HCT116 (cell line): ENCODE results near the gene WWTR1.

ENCODE experiments used
- CTCF ChIP-seq, 3 experiments: fragments of 200-600 bp in 1 of 3; sonication (generic) in 1 of 3; IDR thresholded peaks in 2 of 3; conservative IDR thresholded peaks in 1 of 3; 2 replicates each; pipeline ENCODE4 v1.5.1; 2012 to 2017; ENCODE audit warnings: low read depth in 2 of 3, low read length in 2 of 3, antibody characterized with exemption in 1 of 3, borderline replicate concordance in 1 of 3, control low read depth in 1 of 3, mild to moderate bottlenecking in 1 of 3, mixed read lengths in 1 of 3, mixed run types in 1 of 3, moderate library complexity in 1 of 3; ENCODE audit not compliant: insufficient read depth in 1 of 3
- ELF1 ChIP-seq: IDR thresholded peaks from 2 replicates; pipeline ENCODE4 v1.6.1; 2012; ENCODE audit warnings: low read depth, borderline replicate concordance
- EZH2 ChIP-seq: fragments of 200-600 bp; sonication (generic); IDR thresholded peaks from 2 replicates; pipeline ENCODE4 v1.6.1; 2017; ENCODE audit warnings: antibody characterized with exemption, mixed run types
- EZH2phosphoT487 ChIP-seq: fragments of 200-600 bp; IDR thresholded peaks from 2 replicates; pipeline ENCODE4 v1.6.1; 2018; ENCODE audit warnings: antibody characterized with exemption, borderline replicate concordance
- MAX ChIP-seq: IDR thresholded peaks from 2 replicates; pipeline ENCODE4 v1.6.1; 2012
- POLR2A ChIP-seq: IDR thresholded peaks from 2 replicates; pipeline ENCODE4 v1.7.0; 2011; ENCODE audit warnings: borderline replicate concordance; ENCODE audit not compliant: insufficient read depth, insufficient read length; ENCODE audit errors: extremely low read depth
- POLR2AphosphoS5 ChIP-seq: IDR thresholded peaks from 2 replicates; pipeline ENCODE4 v1.6.1; 2011; ENCODE audit warnings: mild to moderate bottlenecking, low read depth, low read length, moderate library complexity
- RAD21 ChIP-seq: IDR thresholded peaks from 2 replicates; pipeline ENCODE4 v1.6.1; 2012; ENCODE audit warnings: low read depth, mild to moderate bottlenecking
- REST ChIP-seq: IDR thresholded peaks from 2 replicates; pipeline ENCODE4 v1.6.1; 2012; ENCODE audit warnings: low read depth
- SP1 ChIP-seq: IDR thresholded peaks from 2 replicates; pipeline ENCODE4 v1.6.1; 2012; ENCODE audit warnings: low read depth
- TCF7L2 ChIP-seq: IDR thresholded peaks from 2 replicates; pipeline ENCODE4 v1.7.0; 2011; ENCODE audit warnings: borderline replicate concordance, inconsistent platforms; ENCODE audit not compliant: insufficient read depth, insufficient read length; ENCODE audit errors: extremely low read depth
- ZNF274 ChIP-seq: fragments of 200-500 bp; sonication (Bioruptor generic); IDR thresholded peaks from 2 replicates; pipeline ENCODE4 v1.6.1; 2014; ENCODE audit warnings: mild to moderate bottlenecking, low read depth, low read length, inconsistent platforms

GRCh38 chr3:149528340-149528650, 129.5 kb downstream of the WWTR1 start:
- TF ChIP-seq CTCF (IDR thresholded peaks at IDR 0.05 in 2 of 3, conservative IDR thresholded peaks at IDR 0.05 in 1 of 3; ENCODE audit: borderline replicate concordance in 1 of 3, insufficient read depth in 1 of 3, low read depth in 2 of 3, low read length in 2 of 3) (no peak), TCF7L2 (no peak), POLR2A (no peak), POLR2AphosphoS5 (no peak), ELF1 (no peak), MAX (no peak), EZH2phosphoT487 (no peak), ZNF274 (no peak), REST (no peak), EZH2 (no peak), SP1 (no peak), RAD21 (no peak)
